B cell (primary cell): ENCODE data around the gene BDKRB1. TPM values are rescaled to one million over a fixed set of nuclear protein-coding genes. Genes with fewer than 3 reads are reported as not detected.

ENCODE experiments used
- ATAC-seq: fragments of 200-7000 bp; cut with Tn5 transposase; one replicate; pipeline ENCODE4 v1.10.0; 2021; ENCODE audit warnings: low read depth, mild to moderate bottlenecking, moderate number of reproducible peaks, moderate library complexity
- CTCF ChIA-PET: fragments of 350-600 bp; sonication (Branson Sonifier 250); formaldehyde crosslinking; loops from one replicate; lab custom pipeline; 2021; ENCODE audit warnings: antibody characterized with exemption, inconsistent platforms; lab: Charles Lee
- POLR2A ChIA-PET: fragments of 350-600 bp; sonication (Branson Sonifier 250); formaldehyde crosslinking; loops from one replicate; lab custom pipeline; 2021; ENCODE audit warnings: antibody characterized with exemption; lab: Charles Lee
- DNase-seq: peaks from one replicate; pipeline ENCODE4 v3.0.0; 2013
- H2AFZ ChIP-seq: 2 replicates; pipeline ENCODE4 v1.6.1; 2012; ENCODE audit warnings: mild to moderate bottlenecking, low read depth, low read length; ENCODE audit not compliant: insufficient read depth, poor library complexity, severe bottlenecking
- H3K27ac ChIP-seq, 2 donors: 1 replicate in 1 of 2; 2 replicates in 1 of 2; pipeline ENCODE4 v1.5.1; 2012 to 2013; ENCODE audit warnings: low read length in 2 of 2, mild to moderate bottlenecking in 2 of 2, moderate library complexity in 1 of 2
- H3K27me3 ChIP-seq, 4 experiments: fragments of 200-600 bp in 1 of 4; sonication (generic) in 1 of 4; replicated peaks in 1 of 4; 1 replicate in 2 of 4; 2 replicates in 2 of 4; pipeline versions ENCODE4 v1.6.1 to v1.7.0; 2013 to 2016; ENCODE audit warnings: low read length in 3 of 4, mild to moderate bottlenecking in 2 of 4, mixed read lengths in 1 of 4, moderate library complexity in 1 of 4; ENCODE audit not compliant: insufficient read depth in 4 of 4, control insufficient read depth in 3 of 4; ENCODE audit errors: control extremely low read depth in 1 of 4
- H3K36me3 ChIP-seq, 2 experiments: replicated peaks in 1 of 2; 1 replicate in 1 of 2; 2 replicates in 1 of 2; pipeline versions ENCODE4 v1.6.1 to v1.7.1; 2013; ENCODE audit warnings: low read length in 1 of 2; ENCODE audit not compliant: insufficient read depth in 2 of 2, control insufficient read depth in 1 of 2; ENCODE audit errors: control extremely low read depth in 1 of 2, extremely low read depth in 1 of 2
- H3K4me1 ChIP-seq, 2 donors: fragments of 200-600 bp in 1 of 2; sonication (generic) in 1 of 2; 1 replicate in 1 of 2; 2 replicates in 1 of 2; pipeline versions ENCODE4 v1.5.1 to v1.6.1; 2013 to 2017; ENCODE audit warnings: low read length in 2 of 2; ENCODE audit not compliant: control insufficient read depth in 2 of 2, insufficient read depth in 2 of 2
- H3K4me2 ChIP-seq: replicated peaks from 2 replicates; pipeline ENCODE3; 2012; ENCODE audit warnings: mild to moderate bottlenecking, low read depth, low read length; ENCODE audit not compliant: poor library complexity, severe bottlenecking
- H3K4me3 ChIP-seq, 5 experiments: fragments of 200-600 bp in 1 of 5; sonication (generic) in 1 of 5; 1 replicate in 3 of 5; 2 replicates in 2 of 5; pipeline versions ENCODE4 v1.5.1 to v1.7.0; 2011 to 2016; ENCODE audit warnings: low read length in 4 of 5, mild to moderate bottlenecking in 4 of 5, low read depth in 2 of 5, control low read depth in 1 of 5, moderate library complexity in 1 of 5; ENCODE audit not compliant: insufficient read depth in 1 of 5; ENCODE audit errors: control extremely low read depth in 1 of 5, extremely low read depth in 1 of 5
- H3K79me2 ChIP-seq: fragments of 200-600 bp; sonication (generic); one replicate; pipeline ENCODE4 v1.6.0; 2016; ENCODE audit warnings: low read length; ENCODE audit not compliant: control insufficient read depth, insufficient read depth
- H3K9ac ChIP-seq: fragments of 200-600 bp; sonication (generic); 2 replicates; pipeline ENCODE4 v1.6.1; 2017; ENCODE audit warnings: mild to moderate bottlenecking, low read length, moderate library complexity
- H3K9me3 ChIP-seq, 3 donors: one replicate each; pipeline versions ENCODE4 v1.6.1 to v1.7.1; 2013; ENCODE audit warnings: low read length in 2 of 3; ENCODE audit not compliant: control insufficient read depth in 2 of 3, insufficient read depth in 1 of 3; ENCODE audit errors: control extremely low read depth in 1 of 3
- H4K20me1 ChIP-seq: 2 replicates; pipeline ENCODE4 v1.6.0; 2012; ENCODE audit warnings: mild to moderate bottlenecking, low read length; ENCODE audit not compliant: insufficient read depth, control insufficient read depth, poor library complexity, severe bottlenecking
- H3K27ac Mint-ChIP-seq: one replicate; pipeline ENCODE4 v1.8.0; 2021; ENCODE audit warnings: mixed read lengths
- H3K27me3 Mint-ChIP-seq: one replicate; pipeline ENCODE4 v1.8.0; 2021; ENCODE audit warnings: mixed read lengths
- H3K4me1 Mint-ChIP-seq: one replicate; pipeline ENCODE4 v1.8.0; 2021; ENCODE audit warnings: mixed read lengths
- H3K4me3 Mint-ChIP-seq: one replicate; pipeline ENCODE4 v1.8.0; 2021; ENCODE audit warnings: mixed read lengths
- H3K9me3 Mint-ChIP-seq: one replicate; pipeline ENCODE4 v1.8.0; 2022; ENCODE audit warnings: mixed read lengths; ENCODE audit not compliant: insufficient read depth
- CTCF ChIP-seq: fragments of 200-600 bp; IDR thresholded peaks from one replicate; pipeline ENCODE4 v1.8.0; 2022; ENCODE audit warnings: antibody characterized with exemption, mild to moderate bottlenecking
- EZH2 ChIP-seq: IDR thresholded peaks from 2 replicates; pipeline ENCODE4 v1.6.1; 2012; ENCODE audit warnings: borderline replicate concordance, low read depth, mild to moderate bottlenecking, moderate library complexity, low read length; ENCODE audit not compliant: insufficient read depth, poor library complexity, severe bottlenecking
- WGBS: methylation state at CpG from one replicate; pipeline ENCODE4 v1.1.5; 2013; ENCODE audit warnings: missing lambda C conversion rate; ENCODE audit not compliant: insufficient coverage; 5-methylcytosine and 5-hydroxymethylcytosine counted together
- intact Hi-C: fragments of 100-400 bp; cut with micrococcal nuclease; formaldehyde crosslinking; loops from one replicate; pipeline ENCODE4 v1.10.0; 2022
- polyA plus RNA-seq: library from polyadenylated mRNA; depleted of rRNA; stranded (reverse); fragments of >200 nt; gene quantifications from 2 replicates; pipeline ENCODE4 v1.2.3, GENCODE V29; 2012
- total RNA-seq, 2 donors: library from RNA; stranded (reverse); fragments of 120-200 nt in 1 of 2; gene quantifications; 1 replicate in 1 of 2; 2 replicates in 1 of 2; pipeline versions ENCODE4 v1.2.3 to v1.2.4, GENCODE V29; 2013 to 2022

Gene BDKRB1
- total and polyA plus RNA-seq, 2 donors (not counting 1 experiment from before 2014, with no cell fraction given): not detected

- no peak overlapping the region for H3K27ac ChIP-seq
- no peak overlapping the region for H2AFZ ChIP-seq
- Mint-ChIP-seq H3K4me1 (no peaks in the 10 kb centered on the region), H3K27ac (no peak overlapping the region), H3K4me3 (no peak overlapping the region), H3K9me3 (no peaks in the 10 kb centered on the region), H3K27me3 (peaks cover 35% of the 10 kb centered on the region)
- ATAC-seq (no peak), DNase-seq (no peak)
- CTCF ChIA-PET: no interaction called here
- no peaks in the 10 kb centered on the region for H3K4me1 ChIP-seq
- POLR2A ChIA-PET: no interaction called here
- no peak overlapping the region for H3K9ac ChIP-seq
- H3K36me3 ChIP-seq: no peaks in the 10 kb centered on the region
- no peaks in the 10 kb centered on the region for H4K20me1 ChIP-seq
- intact Hi-C loops: no loop called here
- peaks cover 0 to 14% (median 2%) of the 10 kb centered on the region in 4 experiments for H3K27me3 ChIP-seq
- H3K79me2 ChIP-seq: no peaks in the 10 kb centered on the region
- WGBS: 83% methylated on average over 8 of the region's 8 CpGs
- H3K4me2 ChIP-seq: no peak overlapping the region
- H3K4me3 ChIP-seq: no peak overlapping the region
- H3K9me3 ChIP-seq: peaks cover 0 to 2% (median 0%) of the 10 kb centered on the region in 3 donors
- TF ChIP-seq EZH2 (no peak), CTCF (no peak)
Measured at GRCh38 chr14:96257056-96257455, 1.0 kb downstream of the BDKRB1 start.

GRCh38 chr14:96257900-96258299, 1.9 kb downstream of the BDKRB1 start:
- Histone ChIP-seq H3K9ac (no peak overlapping the region), H3K27me3 (peaks cover 0 to 14% (median 2%) of the 10 kb centered on the region in 4 experiments), H3K4me3 (no peak overlapping the region), H3K27ac (no peak overlapping the region), H3K79me2 (no peaks in the 10 kb centered on the region), H4K20me1 (no peaks in the 10 kb centered on the region), H3K9me3 (peaks cover 0 to 2% (median 0%) of the 10 kb centered on the region in 3 donors), H3K36me3 (no peaks in the 10 kb centered on the region), H3K4me2 (no peak overlapping the region), H3K4me1 (no peaks in the 10 kb centered on the region), H2AFZ (no peak overlapping the region)
- POLR2A ChIA-PET: no interaction called here
- Mint-ChIP-seq H3K27ac (no peak overlapping the region), H3K27me3 (peaks cover 34% of the 10 kb centered on the region), H3K4me1 (no peaks in the 10 kb centered on the region), H3K9me3 (no peaks in the 10 kb centered on the region), H3K4me3 (no peak overlapping the region)
- ATAC-seq (no peak), DNase-seq (no peak)
- intact Hi-C loops: no loop called here
- CTCF ChIA-PET: no interaction called here
- TF ChIP-seq EZH2 (no peak), CTCF (no peak)
